Measurements from ENCODE around the gene SHLD1.

SHLD1 gene

GRCh38 chr20:5731753-5732366 is 18.3 kb upstream of the SHLD1 start:
- H3K9me2 ChIP-seq (replicated peaks; ENCODE audit: insufficient read depth, low read length), result no peaks in the 10 kb centered on the region
- 0 out of 2 replicates have a peak, but pooled peaks cover 4% of the 10 kb centered on the region for H3F3A ChIP-seq (ENCODE audit: insufficient read depth)
- TF ChIP-seq EZH2phosphoT487 (conservative IDR thresholded peaks at IDR 0.05; ENCODE audit: low read length) (no peak), CTCF (IDR thresholded peaks at IDR 0.05; ENCODE audit: insufficient read depth, low read length, poor library complexity, severe bottlenecking) (no peak)
- H3K36me3 ChIP-seq (ENCODE audit: low read length), result no peaks in the 10 kb centered on the region
- no peak overlapping the region for H3K4me2 ChIP-seq (ENCODE audit: low read depth, low read length, poor library complexity, severe bottlenecking)
- no peak overlapping the region for H3K27ac ChIP-seq (ENCODE audit: low read depth, low read length)
- H3K9me3 ChIP-seq (ENCODE audit: insufficient read depth, low read length), result no peaks in the 10 kb centered on the region
- no peaks in the 10 kb centered on the region for H4K20me1 ChIP-seq (ENCODE audit: low read depth, low read length)
- no peak overlapping the region for H3K9ac ChIP-seq (ENCODE audit: low read length)
- H2AFZ ChIP-seq (ENCODE audit: low read depth, low read length, severe bottlenecking), result no peak overlapping the region
- no peaks in the 10 kb centered on the region for H3K79me2 ChIP-seq (ENCODE audit: insufficient read depth, low read length)
- no peaks in the 10 kb centered on the region for H3K27me3 ChIP-seq (ENCODE audit: low read length)
- H3K4me3 ChIP-seq (ENCODE audit: insufficient read depth, low read length, poor library complexity, severe bottlenecking), result no peak overlapping the region

- Histone ChIP-seq H3K4me3 (ENCODE audit: insufficient read depth, low read length, poor library complexity, severe bottlenecking) (no peak overlapping the region), H4K20me1 (ENCODE audit: low read depth, low read length) (no peaks in the 10 kb centered on the region), H3K27me3 (ENCODE audit: low read length) (no peaks in the 10 kb centered on the region), H3K9me3 (ENCODE audit: insufficient read depth, low read length) (no peaks in the 10 kb centered on the region), H3K27ac (ENCODE audit: low read depth, low read length) (no peak overlapping the region), H3K79me2 (ENCODE audit: insufficient read depth, low read length) (no peaks in the 10 kb centered on the region), H3F3A (ENCODE audit: insufficient read depth) (0 out of 2 replicates have a peak, but pooled peaks cover 4% of the 10 kb centered on the region), H3K9me2 (replicated peaks; ENCODE audit: insufficient read depth, low read length) (no peaks in the 10 kb centered on the region), H3K36me3 (ENCODE audit: low read length) (no peaks in the 10 kb centered on the region), H3K9ac (ENCODE audit: low read length) (no peak overlapping the region), H2AFZ (ENCODE audit: low read depth, low read length, severe bottlenecking) (no peak overlapping the region), H3K4me2 (ENCODE audit: low read depth, low read length, poor library complexity, severe bottlenecking) (no peak overlapping the region)
- no peak for TF ChIP-seq EZH2phosphoT487 (conservative IDR thresholded peaks at IDR 0.05; ENCODE audit: low read length)
- no peak for TF ChIP-seq CTCF (IDR thresholded peaks at IDR 0.05; ENCODE audit: insufficient read depth, low read length, poor library complexity, severe bottlenecking)
Observed at GRCh38 chr20:5734602-5735001, 15.6 kb upstream of the SHLD1 start.

- H3K27me3 ChIP-seq (ENCODE audit: low read length), result no peaks in the 10 kb centered on the region
- no peak overlapping the region for H2AFZ ChIP-seq (ENCODE audit: low read depth, low read length, severe bottlenecking)
- no peak overlapping the region for H3K4me3 ChIP-seq (ENCODE audit: insufficient read depth, low read length, poor library complexity, severe bottlenecking)
- H3K9me2 ChIP-seq (replicated peaks; ENCODE audit: insufficient read depth, low read length), result no peaks in the 10 kb centered on the region
- no peaks in the 10 kb centered on the region for H4K20me1 ChIP-seq (ENCODE audit: low read depth, low read length)
- H3K9me3 ChIP-seq (ENCODE audit: insufficient read depth, low read length), result no peaks in the 10 kb centered on the region
- H3K4me2 ChIP-seq (ENCODE audit: low read depth, low read length, poor library complexity, severe bottlenecking), result no peak overlapping the region
- no peaks in the 10 kb centered on the region for H3K79me2 ChIP-seq (ENCODE audit: insufficient read depth, low read length)
- 0 out of 2 replicates have a peak, but pooled peaks cover 4% of the 10 kb centered on the region for H3F3A ChIP-seq (ENCODE audit: insufficient read depth)
- TF ChIP-seq CTCF (IDR thresholded peaks at IDR 0.05; ENCODE audit: insufficient read depth, low read length, poor library complexity, severe bottlenecking) (no peak), EZH2phosphoT487 (conservative IDR thresholded peaks at IDR 0.05; ENCODE audit: low read length) (no peak)
- no peak overlapping the region for H3K9ac ChIP-seq (ENCODE audit: low read length)
- H3K36me3 ChIP-seq (ENCODE audit: low read length), result no peaks in the 10 kb centered on the region
- no peak overlapping the region for H3K27ac ChIP-seq (ENCODE audit: low read depth, low read length)
Observed at GRCh38 chr20:5735845-5736510, 14.2 kb upstream of the SHLD1 start.
